Calu3 (cell line): Measurements from ENCODE around the gene CD1E. TPM values are rescaled to one million over a fixed set of nuclear protein-coding genes. Genes with fewer than 3 reads are reported as not detected.

Source experiments
- BruUV-seq: library from RNA; stranded (reverse); fragments of 400-500 nt; replicated peaks from 2 replicates; lab custom pipeline; 2021; lab: Mats Ljungman, UMichigan
- CTCF ChIA-PET: fragments of 300-600 bp; sonication (Branson Sonifier 250); formaldehyde crosslinking; loops from one replicate; lab custom pipeline; 2022; ENCODE audit warnings: antibody characterized with exemption; lab: Charles Lee
- DNase-seq: peaks from one replicate; pipeline ENCODE4 v3.0.0; 2022
- H3K27ac Mint-ChIP-seq: one replicate; pipeline ENCODE4 v1.8.0; 2022; ENCODE audit warnings: mixed read lengths; ENCODE audit not compliant: unreplicated experiment
- H3K27me3 Mint-ChIP-seq: one replicate; pipeline ENCODE4 v1.8.0; 2022; ENCODE audit warnings: mixed read lengths; ENCODE audit not compliant: unreplicated experiment
- H3K36me3 Mint-ChIP-seq: one replicate; pipeline ENCODE4 v1.8.0; 2022; ENCODE audit warnings: mild to moderate bottlenecking, moderate library complexity, mixed read lengths; ENCODE audit not compliant: insufficient read depth, unreplicated experiment
- H3K4me1 Mint-ChIP-seq: one replicate; pipeline ENCODE4 v1.8.0; 2022; ENCODE audit warnings: mild to moderate bottlenecking, low read depth, mixed read lengths; ENCODE audit not compliant: unreplicated experiment
- H3K4me3 Mint-ChIP-seq: one replicate; pipeline ENCODE4 v1.8.0; 2022; ENCODE audit warnings: mild to moderate bottlenecking, low read depth, moderate library complexity, mixed read lengths; ENCODE audit not compliant: unreplicated experiment
- H3K9me3 Mint-ChIP-seq: one replicate; pipeline ENCODE4 v1.8.0; 2022; ENCODE audit warnings: low read depth, mixed read lengths; ENCODE audit not compliant: unreplicated experiment
- CTCF ChIP-seq: fragments of 200-600 bp; IDR thresholded peaks from one replicate; pipeline ENCODE4 v1.8.0; 2022; ENCODE audit warnings: antibody characterized with exemption; ENCODE audit not compliant: unreplicated experiment
- intact Hi-C: fragments of 100-400 bp; cut with micrococcal nuclease; formaldehyde crosslinking; loops from one replicate; pipeline ENCODE4 v1.10.0; 2022; ENCODE audit not compliant: unreplicated experiment
- total RNA-seq: library from RNA; stranded (reverse); gene quantifications from 2 replicates; pipeline ENCODE4 v1.2.3, GENCODE V29; 2022

Gene CD1E
- total RNA-seq, 1 experiment from 2014 or later: not detected

GRCh38 chr1:158396646-158397045, 43.0 kb downstream of the CD1E start:
- no peaks in the 10 kb centered on the region for H3K9me3 Mint-ChIP-seq

GRCh38 chr1:158398818-158399514, 45.3 kb downstream of the CD1E start, which contains the start of gene OR10T2:
Gene OR10T2 (minus strand): TSS chr1:158399466. CDS start chr1:158399466, 0 bp downstream.
- Mint-ChIP-seq H3K36me3 (no peaks in the 10 kb centered on the region), H3K27ac (no peak within 1 kb of the TSS), H3K27me3 (peaks cover 15% of the 10 kb centered on the region), H3K4me1 (no peaks in the 10 kb centered on the region), H3K9me3 (no peaks in the 10 kb centered on the region), H3K4me3 (no peak within 1 kb of the TSS)
- intact Hi-C loops: no loop called here
- DNase-seq: no peak
- no TSS peak for BruUV-seq
- CTCF ChIA-PET: no interaction called here
- no peak for TF ChIP-seq CTCF

More at GRCh38 chr1:158396646-158397045, 43.0 kb downstream of the CD1E start:
- intact Hi-C loops: no loop called here
- H3K36me3 Mint-ChIP-seq: no peaks in the 10 kb centered on the region
- H3K27me3 Mint-ChIP-seq: peaks cover 15% of the 10 kb centered on the region
- no peak for TF ChIP-seq CTCF
- no peak overlapping the region for H3K4me3 Mint-ChIP-seq
- no TSS peak for BruUV-seq
- H3K4me1 Mint-ChIP-seq: no peaks in the 10 kb centered on the region
- no peak overlapping the region for H3K27ac Mint-ChIP-seq
- CTCF ChIA-PET: no interaction called here
- no peak for DNase-seq

GRCh38 chr1:158400871-158401270, 47.2 kb downstream of the CD1E start:
- peaks cover 15% of the 10 kb centered on the region for H3K27me3 Mint-ChIP-seq
- CTCF ChIA-PET: no interaction called here
- BruUV-seq: no TSS peak

GRCh38 chr1:158407092-158407491, 53.4 kb downstream of the CD1E start:
- Mint-ChIP-seq H3K27ac (no peak overlapping the region), H3K9me3 (no peaks in the 10 kb centered on the region), H3K36me3 (no peaks in the 10 kb centered on the region), H3K4me1 (no peaks in the 10 kb centered on the region), H3K27me3 (no peaks in the 10 kb centered on the region), H3K4me3 (no peak overlapping the region)
- DNase-seq: no peak
- CTCF ChIA-PET: interaction anchor here (0.7 kb wide), 1 partner anchor 361 kb away, joined by 3 read pairs; no protein-coding TSS in a partner anchor
- TF ChIP-seq CTCF: no peak
- BruUV-seq: no TSS peak
- intact Hi-C loops: loop anchor here (2.0 kb wide), 1 partner anchor 68 kb away; no protein-coding TSS in a partner anchor

More at GRCh38 chr1:158400871-158401270, 47.2 kb downstream of the CD1E start:
- H3K36me3 Mint-ChIP-seq: no peaks in the 10 kb centered on the region
- DNase-seq: no peak
- no peak overlapping the region for H3K4me3 Mint-ChIP-seq
- H3K4me1 Mint-ChIP-seq: no peaks in the 10 kb centered on the region
- no peak for TF ChIP-seq CTCF
- intact Hi-C loops: no loop called here
- no peak overlapping the region for H3K27ac Mint-ChIP-seq
- no peaks in the 10 kb centered on the region for H3K9me3 Mint-ChIP-seq

Other genes starting within 250 kb of the CD1E start
- gene CD1D, start 173.0 kb upstream of the CD1E start, total RNA-seq: 0.76 and 0.86 TPM in 2 replicates
- not detected in 2 replicates for gene CD1A, start 99.5 kb upstream of the CD1E start, total RNA-seq
- gene CD1C, start 64.0 kb upstream of the CD1E start, total RNA-seq: not detected in 2 replicates
- gene CD1B, start 22.4 kb upstream of the CD1E start, total RNA-seq: not detected in 2 replicates
- gene OR10T2, start 45.6 kb downstream of the CD1E start, total RNA-seq: not detected in 2 replicates
- gene OR10K2, start 72.3 kb downstream of the CD1E start, total RNA-seq: not detected in 2 replicates
- gene OR10K1, start 107.9 kb downstream of the CD1E start, total RNA-seq: not detected in 2 replicates
- not detected in 2 replicates for gene OR10R2, start 118.3 kb downstream of the CD1E start, total RNA-seq
- gene OR6Y1, start 200.5 kb downstream of the CD1E start, total RNA-seq: not detected in 2 replicates
- gene OR6P1, start 216.7 kb downstream of the CD1E start, total RNA-seq: not detected in 2 replicates
- not detected in 2 replicates for gene OR10X1, start 226.0 kb downstream of the CD1E start, total RNA-seq